NCI-H1436 treated with DMSO at 0.1 percent for 48 hours (cell line): Measurements from ENCODE around the gene ANTXR1.

Source experiments
- DNase-seq: peaks from one replicate; lab custom pipeline; 2025; lab: John Stamatoyannopoulos, UW

ANTXR1 gene

GRCh38 chr2:69134306-69134945 is 121.4 kb downstream of the ANTXR1 start:
- no peak for DNase-seq

DNA sequence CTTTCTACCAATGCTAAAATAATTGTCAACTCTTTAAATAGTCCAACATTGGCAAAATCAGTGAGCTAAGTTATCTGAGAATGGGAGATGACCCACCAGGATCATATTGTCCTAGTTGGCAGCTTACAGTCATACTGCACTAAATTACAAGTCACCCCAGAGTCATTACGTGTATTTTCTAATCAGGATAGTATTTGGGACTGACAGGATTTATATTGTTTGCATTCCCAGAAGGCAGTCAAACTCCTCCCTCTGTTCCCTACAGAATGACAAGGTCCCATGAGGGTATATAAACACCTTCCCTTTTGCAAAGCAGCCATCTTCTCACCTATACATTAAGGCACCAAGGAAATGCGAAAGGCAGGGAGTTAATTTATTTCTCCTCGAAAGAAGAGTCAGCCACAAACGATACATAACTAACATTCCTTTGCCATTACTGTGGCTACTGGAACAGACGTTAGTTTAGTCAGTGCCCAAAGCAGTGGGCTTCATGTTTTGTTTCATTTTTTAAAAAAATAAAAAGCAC is 125.3 kb downstream of the ANTXR1 start:
- no peak for DNase-seq

- no peak for DNase-seq
These were observed 125.9 kb downstream of the ANTXR1 start for GRCh38 chr2:69138793-69139459.

GRCh38 chr2:69139778-69140670 is 127.0 kb downstream of the ANTXR1 start:
- DNase-seq = no peak

DNA sequence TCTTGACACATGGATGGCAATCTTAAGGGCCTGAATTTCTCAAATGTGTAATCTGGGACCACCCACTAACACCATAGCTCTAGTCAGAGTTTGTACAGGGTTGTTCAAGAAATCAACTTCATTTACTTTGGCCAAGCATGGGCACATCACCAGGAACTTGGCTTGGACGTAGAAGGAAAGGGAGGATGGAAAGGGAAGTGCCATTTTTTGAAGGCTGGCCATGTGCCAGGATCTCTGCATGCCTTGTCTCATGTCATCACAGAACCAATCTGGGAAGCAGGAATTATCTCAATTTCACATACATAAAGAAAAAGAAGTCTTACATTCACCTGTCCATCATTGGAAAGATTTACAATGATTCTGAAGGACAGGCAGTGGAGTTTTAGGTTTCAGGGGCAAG is 128.1 kb downstream of the ANTXR1 start:
- DNase-seq = no peak

GRCh38 chr2:69143748-69144360 is 130.9 kb downstream of the ANTXR1 start:
- DNase-seq = no peak

- no peak for DNase-seq
These were observed 132.2 kb downstream of the ANTXR1 start for GRCh38 chr2:69145204-69145603.

DNA sequence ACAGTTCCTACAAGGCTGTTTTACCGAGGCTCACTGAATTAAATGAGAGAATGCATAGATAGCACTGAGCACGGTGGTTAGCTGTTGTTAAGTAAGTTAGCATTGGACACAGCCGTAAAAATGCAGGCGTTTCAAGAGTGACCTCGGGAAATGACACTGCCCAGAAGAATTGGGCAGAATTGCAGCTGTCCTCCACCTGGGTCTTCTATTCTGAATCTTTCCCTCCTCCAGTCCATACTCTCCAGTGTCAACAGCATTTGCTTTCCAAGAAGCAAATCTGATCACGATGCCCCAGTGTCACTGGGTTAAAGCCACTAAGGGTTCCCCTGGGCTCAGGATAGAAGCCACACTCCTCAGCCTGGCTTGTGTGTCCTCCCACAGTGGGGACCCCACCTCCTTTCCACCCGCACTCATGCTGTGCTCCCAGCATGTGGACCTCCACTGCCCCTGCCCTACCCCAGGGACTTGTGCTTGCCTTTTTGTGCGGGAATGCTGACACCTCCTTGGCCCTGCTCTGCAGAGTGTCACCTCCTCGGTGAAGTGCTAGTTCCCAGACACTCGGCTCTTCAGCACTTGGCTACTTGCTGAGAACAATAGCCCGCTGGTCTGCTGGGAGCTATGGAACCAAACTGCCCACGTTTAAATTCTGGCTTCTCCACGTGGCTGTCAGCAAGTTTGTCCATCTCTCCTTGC is 135.0 kb downstream of the ANTXR1 start:
- DNase-seq = no peak

DNA sequence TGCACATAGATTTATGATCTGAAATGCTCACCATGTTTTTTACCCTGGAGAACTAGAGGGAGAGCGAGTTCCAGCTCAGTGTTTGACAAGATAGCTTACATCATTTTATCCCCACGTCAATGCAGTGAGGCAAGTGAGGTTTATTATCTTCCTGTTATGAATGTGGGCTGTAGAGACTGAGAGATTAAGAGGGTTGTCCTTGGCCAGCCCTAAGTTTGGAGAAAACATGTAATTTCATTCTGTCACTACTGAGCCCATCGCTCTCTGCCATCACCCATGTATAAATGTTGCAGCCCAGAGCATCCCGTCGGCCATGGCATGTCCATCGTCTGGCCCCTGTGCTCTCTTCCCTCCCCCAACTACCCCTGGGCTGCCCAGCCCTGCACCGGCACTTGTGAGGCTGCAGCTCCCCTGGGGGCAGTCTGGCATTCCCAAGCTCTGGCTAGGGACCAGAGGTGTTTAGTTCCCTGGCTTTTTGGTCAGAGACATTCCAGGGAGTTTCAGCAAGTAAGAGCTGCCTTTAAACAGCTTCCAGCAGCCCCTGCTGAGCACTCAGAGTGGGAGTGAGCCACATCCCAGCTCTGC is 136.7 kb downstream of the ANTXR1 start:
- no peak for DNase-seq

- no peak for DNase-seq
These were observed 139.0 kb downstream of the ANTXR1 start for GRCh38 chr2:69151931-69152330.

- DNase-seq = no peak
These were observed 140.0 kb downstream of the ANTXR1 start for GRCh38 chr2:69152847-69153583.

DNA sequence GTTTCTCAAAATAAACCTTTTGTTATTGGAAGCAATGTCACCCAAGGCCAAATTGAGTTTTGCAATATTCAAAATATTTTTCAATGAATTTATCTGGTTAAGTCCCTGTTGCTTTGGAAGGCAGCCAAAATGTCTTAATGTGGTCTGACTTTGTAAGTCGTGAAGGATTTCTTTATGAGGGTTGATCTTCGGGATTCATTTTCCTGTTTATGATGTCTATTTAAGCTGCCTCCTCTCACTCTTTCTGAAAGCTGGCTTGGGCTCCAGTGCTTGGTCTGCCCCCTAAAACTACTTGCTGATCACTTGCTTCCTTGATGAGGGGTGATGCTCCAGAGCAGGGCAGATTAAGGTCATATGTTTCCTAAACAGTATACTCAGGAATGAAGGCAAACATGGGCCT is 141.1 kb downstream of the ANTXR1 start:
- DNase-seq = no peak

GRCh38 chr2:69156624-69157023 is 143.6 kb downstream of the ANTXR1 start:
- no peak for DNase-seq

GRCh38 chr2:69157441-69157840 is 144.5 kb downstream of the ANTXR1 start:
- no peak for DNase-seq

DNA sequence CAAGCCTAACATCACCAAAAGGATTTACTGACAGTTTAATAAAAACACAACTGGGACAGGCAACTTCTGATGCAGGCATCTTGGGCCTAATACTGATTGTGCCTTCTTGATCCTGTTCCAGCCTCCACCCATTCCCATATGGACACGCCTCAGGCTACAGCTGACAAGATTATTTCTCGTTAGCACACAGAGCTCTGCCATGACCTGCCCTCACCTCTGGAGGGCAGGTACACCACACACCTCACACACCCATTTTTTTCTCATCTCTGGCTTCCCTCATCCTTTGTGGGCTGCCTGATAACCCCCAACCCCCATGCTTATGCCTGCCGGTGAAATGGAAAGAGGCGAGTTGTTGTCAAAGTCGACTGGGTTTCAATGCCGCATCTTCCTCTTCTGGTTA is 147.0 kb downstream of the ANTXR1 start:
- DNase-seq = no peak

- DNase-seq = no peak
These were observed 149.1 kb downstream of the ANTXR1 start for GRCh38 chr2:69162057-69162456.

- no peak for DNase-seq
These were observed 150.1 kb downstream of the ANTXR1 start for GRCh38 chr2:69163109-69163508.

DNA sequence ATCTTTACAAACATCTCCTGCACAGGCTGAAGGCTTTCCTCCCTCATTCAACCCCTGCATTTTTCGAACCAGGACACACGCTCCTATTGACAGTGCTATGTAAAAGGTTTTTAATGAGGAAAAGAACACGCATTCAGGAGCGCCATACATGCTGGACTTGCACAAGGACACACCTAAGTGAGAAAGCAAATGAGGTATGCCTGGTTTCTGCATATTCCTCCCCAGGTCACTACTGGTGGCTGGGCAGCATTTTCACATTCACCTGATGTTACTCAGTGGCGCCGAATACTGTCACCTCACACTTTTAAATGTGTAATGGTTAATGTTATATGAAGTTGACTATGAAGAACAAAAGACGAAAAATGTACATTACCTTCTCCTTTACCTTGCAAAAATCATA is 150.6 kb downstream of the ANTXR1 start:
- DNase-seq = no peak

- DNase-seq = no peak
These were observed 151.2 kb downstream of the ANTXR1 start for GRCh38 chr2:69164061-69164778.
